ENCODE data around the gene CCDC126. TPM values are rescaled to one million over a fixed set of nuclear protein-coding genes. Genes with fewer than 3 reads are reported as not detected.

The CCDC126 gene
- total and polyA plus RNA-seq, 2 experiments from 2014 or later = 5.7 to 6.6 TPM

- TF ChIP-seq ZNF462 (CRISPR knock-in tag; IDR thresholded peaks at IDR 0.05) = no peak
These were observed 9.9 kb downstream of the CCDC126 start (continued) for GRCh38 chr7:23607130-23607529.

- peaks cover 3% of the 10 kb centered on the region for H3K27me3 Mint-ChIP-seq (ENCODE audit: insufficient read depth, low read depth, poor library complexity)
- H3K36me3 Mint-ChIP-seq (ENCODE audit: low read depth) = peaks cover 8% of the 10 kb centered on the region; the same call in 2 of the 3 replicates
- H3K27ac Mint-ChIP-seq = no peak overlapping the region
- H3K4me3 Mint-ChIP-seq = no peak overlapping the region
- H3K27ac ChIP-seq (ENCODE audit: low read depth) = no peak overlapping the region
- H3K9me3 Mint-ChIP-seq = no peaks in the 10 kb centered on the region
- H3K4me1 ChIP-seq (ENCODE audit: insufficient read depth) = no peaks in the 10 kb centered on the region
- no peaks in the 10 kb centered on the region for H3K36me3 ChIP-seq (ENCODE audit: insufficient read depth)
- ATAC-seq = no peak
- no peaks in the 10 kb centered on the region; the same call in 1 of the 2 replicates for H4K20me1 ChIP-seq (replicated peaks; ENCODE audit: insufficient read depth)
- H3K4me3 ChIP-seq = no peak overlapping the region
- H3K4me1 Mint-ChIP-seq = no peaks in the 10 kb centered on the region
- no peaks in the 10 kb centered on the region for H3F3A ChIP-seq (replicated peaks; ENCODE audit: low read depth)
- H3K27me3 ChIP-seq (ENCODE audit: insufficient read depth) = no peaks in the 10 kb centered on the region
- H3K4me2 ChIP-seq = no peak overlapping the region
- no peak overlapping the region for H2AFZ ChIP-seq
- H3K9me2 ChIP-seq (ENCODE audit: insufficient read depth) = 0 out of 2 replicates have a peak, but pooled peaks cover 4% of the 10 kb centered on the region
- no peaks in the 10 kb centered on the region for H3K79me2 ChIP-seq (replicated peaks; ENCODE audit: insufficient read depth)
- DNase-seq (ENCODE audit: low spot score) = no peak
- TF ChIP-seq ZNF114 (CRISPR knock-in tag; IDR thresholded peaks at IDR 0.05) (no peak), STAT1 (IDR thresholded peaks at IDR 0.05; ENCODE audit: unreplicated experiment) (no peak), POLR2AphosphoS5 (IDR thresholded peaks at IDR 0.05; ENCODE audit: low read depth) (no peak), CREB1 (CRISPR knock-in tag; IDR thresholded peaks at IDR 0.05; ENCODE audit: low read depth) (no peak), REST (IDR thresholded peaks at IDR 0.05; ENCODE audit: unreplicated experiment) (no peak), JUNB (IDR thresholded peaks at IDR 0.05; ENCODE audit: unreplicated experiment) (no peak)
These were observed 10.7 kb downstream of the CCDC126 start for GRCh38 chr7:23607866-23608265.
